ENCODE data around the gene C13orf46. TPM values are rescaled to one million over a fixed set of nuclear protein-coding genes. Genes with fewer than 3 reads are reported as not detected.

The C13orf46 gene
- total and polyA plus RNA-seq, 10 of the 15 experiments (the other 5 are each of a cell fraction or from before 2014, with no cell fraction given): 0.01 to 0.18 (median 0.09) TPM; not detected in 6

DNA sequence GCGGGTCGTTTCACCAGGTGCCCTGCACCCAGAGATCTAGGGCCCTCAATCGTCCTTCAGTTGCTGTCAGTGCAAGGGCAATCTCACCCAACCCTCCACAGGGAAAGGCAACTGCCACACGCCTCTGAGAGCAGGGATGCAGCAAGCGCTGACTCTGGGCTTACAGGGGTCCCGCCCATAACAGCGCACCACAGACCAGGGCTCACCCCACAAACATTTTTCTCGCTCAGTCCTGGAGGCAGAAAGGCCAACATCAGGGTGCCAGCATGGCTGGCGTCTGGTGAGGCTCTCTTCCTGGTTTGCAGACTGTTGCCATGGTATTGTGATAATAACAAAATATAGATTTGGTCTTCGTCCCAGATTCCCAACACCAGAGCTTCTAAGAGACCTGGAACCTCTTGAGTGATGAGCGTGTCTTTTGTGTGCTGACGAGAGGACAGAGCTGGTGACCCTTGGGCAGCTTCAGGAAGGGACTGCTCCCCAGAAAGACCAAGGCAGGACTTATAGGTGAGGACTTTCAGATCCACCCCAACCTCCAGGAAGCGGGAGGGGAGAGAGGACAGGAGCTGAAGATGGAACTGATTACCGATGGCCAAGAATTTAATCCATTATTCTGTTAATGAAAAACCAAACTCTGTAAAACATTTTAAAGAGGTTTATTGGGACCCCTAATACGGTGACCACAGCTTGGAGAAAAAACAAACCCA lies 51.3 kb downstream of the C13orf46 start (continued):
- no peak for TF ChIP-seq MLLT1 (IDR thresholded peaks at IDR 0.05)

- Histone ChIP-seq H3K36me3 (ENCODE audit: control insufficient read depth in 2 of 2, insufficient read depth in 2 of 2, low read length in 1 of 2) (no peaks in the 10 kb centered on the region), H3K79me2 (ENCODE audit: control insufficient read depth, insufficient read depth, low read length) (no peaks in the 10 kb centered on the region), H2AFZ (ENCODE audit: control insufficient read depth, low read depth, low read length) (no peak overlapping the region), H3K27ac (ENCODE audit: control insufficient read depth, insufficient read depth) (no peak overlapping the region), H3K27me3 (replicated peaks in 1 of 2; ENCODE audit: control insufficient read depth in 2 of 2, insufficient read depth in 2 of 2, low read length in 1 of 2) (no peaks in the 10 kb centered on the region), H3K9ac (ENCODE audit: control insufficient read depth, insufficient read depth, low read length) (no peak overlapping the region), H3K4me1 (ENCODE audit: control insufficient read depth, insufficient read depth, low read length) (no peaks in the 10 kb centered on the region), H3K9me3 (replicated peaks; ENCODE audit: control insufficient read depth, insufficient read depth, low read length) (peaks cover 4% of the 10 kb centered on the region; the same call in 2 of the 3 replicates), H3K4me2 (ENCODE audit: control insufficient read depth, insufficient read depth) (no peak overlapping the region), H3K4me3 (no peak overlapping the region), H4K20me1 (ENCODE audit: control insufficient read depth, insufficient read depth) (no peaks in the 10 kb centered on the region)
- ChIA-PET POLR2A (no interaction called here), RAD21 (ENCODE audit: unreplicated experiment) (no interaction called here), CTCF (interaction anchor here (0.7 kb wide), 1 partner anchor 265 kb away, joined by 3 read pairs; no protein-coding TSS in a partner anchor), SMC1A (ENCODE audit: uncharacterized antibody, unreplicated experiment) (no interaction called here)
- TF ChIP-seq RB1 (IDR thresholded peaks at IDR 0.05; ENCODE audit: borderline replicate concordance): no peak
- no peak for TF ChIP-seq POLR2AphosphoS5 (IDR thresholded peaks at IDR 0.05; ENCODE audit: low read length)
- TF ChIP-seq MXI1 (IDR thresholded peaks at IDR 0.05; ENCODE audit: low read depth, low read length): no peak
- TF ChIP-seq MTA3 (IDR thresholded peaks at IDR 0.05; ENCODE audit: borderline replicate concordance, low read length): no peak
- no peak for TF ChIP-seq TBL1XR1 (IDR thresholded peaks at IDR 0.05; ENCODE audit: low read depth, low read length)
- TF ChIP-seq RCOR1 (conservative IDR thresholded peaks at IDR 0.05; ENCODE audit: low read depth, low read length): no peak
- no peak for TF ChIP-seq SREBF1 (IDR thresholded peaks at IDR 0.05; ENCODE audit: low read length)
- TF ChIP-seq, protein P1, sequence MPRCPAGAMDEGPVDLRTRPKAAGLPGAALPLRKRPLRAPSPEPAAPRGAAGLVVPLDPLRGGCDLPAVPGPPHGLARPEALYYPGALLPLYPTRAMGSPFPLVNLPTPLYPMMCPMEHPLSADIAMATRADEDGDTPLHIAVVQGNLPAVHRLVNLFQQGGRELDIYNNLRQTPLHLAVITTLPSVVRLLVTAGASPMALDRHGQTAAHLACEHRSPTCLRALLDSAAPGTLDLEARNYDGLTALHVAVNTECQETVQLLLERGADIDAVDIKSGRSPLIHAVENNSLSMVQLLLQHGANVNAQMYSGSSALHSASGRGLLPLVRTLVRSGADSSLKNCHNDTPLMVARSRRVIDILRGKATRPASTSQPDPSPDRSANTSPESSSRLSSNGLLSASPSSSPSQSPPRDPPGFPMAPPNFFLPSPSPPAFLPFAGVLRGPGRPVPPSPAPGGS (IDR thresholded peaks at IDR 0.05; ENCODE audit: borderline replicate concordance, insufficient read depth, low read depth, low read length, poor library complexity, severe bottlenecking): no peak
- TF ChIP-seq NFYA (IDR thresholded peaks at IDR 0.05; ENCODE audit: borderline replicate concordance, low read depth, low read length): no peak
- TF ChIP-seq CREM (IDR thresholded peaks at IDR 0.05; ENCODE audit: low read depth): no peak
- no peak for TF ChIP-seq CBX5 (IDR thresholded peaks at IDR 0.05; ENCODE audit: low read depth)
- TF ChIP-seq, protein P2, sequence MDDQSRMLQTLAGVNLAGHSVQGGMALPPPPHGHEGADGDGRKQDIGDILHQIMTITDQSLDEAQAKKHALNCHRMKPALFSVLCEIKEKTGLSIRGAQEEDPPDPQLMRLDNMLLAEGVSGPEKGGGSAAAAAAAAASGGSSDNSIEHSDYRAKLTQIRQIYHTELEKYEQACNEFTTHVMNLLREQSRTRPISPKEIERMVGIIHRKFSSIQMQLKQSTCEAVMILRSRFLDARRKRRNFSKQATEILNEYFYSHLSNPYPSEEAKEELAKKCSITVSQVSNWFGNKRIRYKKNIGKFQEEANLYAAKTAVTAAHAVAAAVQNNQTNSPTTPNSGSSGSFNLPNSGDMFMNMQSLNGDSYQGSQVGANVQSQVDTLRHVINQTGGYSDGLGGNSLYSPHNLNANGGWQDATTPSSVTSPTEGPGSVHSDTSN (IDR thresholded peaks at IDR 0.05; ENCODE audit: insufficient replicate concordance, low read depth, low read length): no peak
- TF ChIP-seq SUPT20H (IDR thresholded peaks at IDR 0.05; ENCODE audit: borderline replicate concordance, control insufficient read depth, low read depth, low read length): no peak
- 50% methylated on average over 1 of the region's 1 CpG for WGBS (ENCODE audit: insufficient coverage, insufficient replicate concordance, low lambda C conversion rate, missing lambda C conversion rate)
- ATAC-seq (no peak), FAIRE-seq (no peak), DNase-seq (ENCODE audit: low read depth, low spot score) (no peak)
- intact Hi-C loops (cut with micrococcal nuclease; ENCODE audit: unreplicated experiment) (no loop called here), in situ Hi-C loops (cut with MboI) (no loop called here)
- BruUV-seq (replicated peaks): no TSS peak
These were observed 52.1 kb downstream of the C13orf46 start for GRCh38 chr13:113921763-113922162.
